Suprapubic skin (tissue), 4 donors: ENCODE results near the gene KCTD10.

ENCODE experiments used
- CTCF ChIP-seq, 2 donors: fragments of 200-600 bp in 1 of 2; fragments of 450-650 bp in 1 of 2; sonication (generic) in 1 of 2; IDR thresholded peaks; one replicate each; pipeline ENCODE4 v1.5.1; 2016 to 2019; ENCODE audit warnings: antibody characterized with exemption in 2 of 2, mild to moderate bottlenecking in 1 of 2, moderate library complexity in 1 of 2
- EP300 ChIP-seq: sonication (generic); formaldehyde crosslinking; IDR thresholded peaks from one replicate; pipeline ENCODE4 v1.6.1; 2017; ENCODE audit warnings: antibody characterized with exemption
- POLR2A ChIP-seq, 2 donors: fragments of 450-650 bp; IDR thresholded peaks; one replicate each; pipeline ENCODE4 v1.6.1; 2017; ENCODE audit warnings: antibody characterized with exemption in 2 of 2, mild to moderate bottlenecking in 2 of 2, moderate library complexity in 2 of 2
- POLR2AphosphoS5 ChIP-seq, 3 donors: sonication (generic); formaldehyde crosslinking; IDR thresholded peaks; one replicate each; pipeline ENCODE4 v1.6.1; 2017; ENCODE audit warnings: antibody characterized with exemption in 3 of 3

- no peak for TF ChIP-seq CTCF (IDR thresholded peaks at IDR 0.05)
- TF ChIP-seq POLR2A (IDR thresholded peaks at IDR 0.05), result no peak
- TF ChIP-seq EP300, result no peak
- TF ChIP-seq POLR2AphosphoS5 (IDR thresholded peaks at IDR 0.05), result no peak
Measured at GRCh38 chr12:109459247-109459646, 17.9 kb downstream of the KCTD10 start.
